ENCODE results near the gene SLC25A22. TPM values are rescaled to one million over a fixed set of nuclear protein-coding genes. Genes with fewer than 3 reads are reported as not detected.
A peak's percentile ranks its signal among the peaks of the same experiment; 100 is the strongest.

Gene SLC25A22
- total RNA-seq, 1 donor from 2014 or later = 17.8 TPM

- TF ChIP-seq, protein P1, sequence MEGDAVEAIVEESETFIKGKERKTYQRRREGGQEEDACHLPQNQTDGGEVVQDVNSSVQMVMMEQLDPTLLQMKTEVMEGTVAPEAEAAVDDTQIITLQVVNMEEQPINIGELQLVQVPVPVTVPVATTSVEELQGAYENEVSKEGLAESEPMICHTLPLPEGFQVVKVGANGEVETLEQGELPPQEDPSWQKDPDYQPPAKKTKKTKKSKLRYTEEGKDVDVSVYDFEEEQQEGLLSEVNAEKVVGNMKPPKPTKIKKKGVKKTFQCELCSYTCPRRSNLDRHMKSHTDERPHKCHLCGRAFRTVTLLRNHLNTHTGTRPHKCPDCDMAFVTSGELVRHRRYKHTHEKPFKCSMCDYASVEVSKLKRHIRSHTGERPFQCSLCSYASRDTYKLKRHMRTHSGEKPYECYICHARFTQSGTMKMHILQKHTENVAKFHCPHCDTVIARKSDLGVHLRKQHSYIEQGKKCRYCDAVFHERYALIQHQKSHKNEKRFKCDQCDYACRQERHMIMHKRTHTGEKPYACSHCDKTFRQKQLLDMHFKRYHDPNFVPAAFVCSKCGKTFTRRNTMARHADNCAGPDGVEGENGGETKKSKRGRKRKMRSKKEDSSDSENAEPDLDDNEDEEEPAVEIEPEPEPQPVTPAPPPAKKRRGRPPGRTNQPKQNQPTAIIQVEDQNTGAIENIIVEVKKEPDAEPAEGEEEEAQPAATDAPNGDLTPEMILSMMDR (IDR thresholded peaks at IDR 0.05; ENCODE audit: unreplicated experiment) = no peak
- H3K9me3 Mint-ChIP-seq (ENCODE audit: unreplicated experiment) = no peaks in the 10 kb centered on the region
- H3K27me3 Mint-ChIP-seq (ENCODE audit: unreplicated experiment) = peaks cover 12% of the 10 kb centered on the region
- no peaks in the 10 kb centered on the region for H3K36me3 Mint-ChIP-seq (ENCODE audit: low read depth, unreplicated experiment)
- H3K4me3 Mint-ChIP-seq (ENCODE audit: unreplicated experiment) = peak overlapping the region; percentile 80
- DNase-seq (ENCODE audit: low spot score) = peak; percentile 41
- H3K27ac Mint-ChIP-seq (ENCODE audit: unreplicated experiment) = no peak overlapping the region
- H3K4me1 Mint-ChIP-seq (ENCODE audit: unreplicated experiment) = peaks cover 18% of the 10 kb centered on the region
Observed at GRCh38 chr11:828506-829175, 30.6 kb upstream of the SLC25A22 start.

- Mint-ChIP-seq H3K27me3 (ENCODE audit: unreplicated experiment) (peaks cover 12% of the 10 kb centered on the region), H3K4me1 (ENCODE audit: unreplicated experiment) (peaks cover 18% of the 10 kb centered on the region), H3K36me3 (ENCODE audit: low read depth, unreplicated experiment) (no peaks in the 10 kb centered on the region), H3K9me3 (ENCODE audit: unreplicated experiment) (no peaks in the 10 kb centered on the region), H3K27ac (ENCODE audit: unreplicated experiment) (no peak within 1 kb of the TSS), H3K4me3 (ENCODE audit: unreplicated experiment) (peak within 1 kb of the TSS; percentile 79)
- TF ChIP-seq, protein P1 (IDR thresholded peaks at IDR 0.05; ENCODE audit: unreplicated experiment) = no peak
- no peak for DNase-seq (ENCODE audit: low spot score)
Observed at GRCh38 chr11:827897-828192, 29.8 kb upstream of the SLC25A22 start, which contains the start of gene CRACR2B. Gene CRACR2B (plus strand): TSS chr11:827919. CDS start chr11:828608, 689 bp downstream.

GRCh38 chr11:827146-827896 lies 29.2 kb upstream of the SLC25A22 start:
- H3K27ac Mint-ChIP-seq (ENCODE audit: unreplicated experiment) = no peak overlapping the region

GRCh38 chr11:826836-827145 lies 28.7 kb upstream of the SLC25A22 start:
- H3K36me3 Mint-ChIP-seq (ENCODE audit: low read depth, unreplicated experiment) = no peaks in the 10 kb centered on the region
- no peaks in the 10 kb centered on the region for H3K9me3 Mint-ChIP-seq (ENCODE audit: unreplicated experiment)
- H3K4me3 Mint-ChIP-seq (ENCODE audit: unreplicated experiment) = peak overlapping the region; percentile 79
- peak; percentile 4 for DNase-seq (ENCODE audit: low spot score)
- peaks cover 18% of the 10 kb centered on the region for H3K4me1 Mint-ChIP-seq (ENCODE audit: unreplicated experiment)
- H3K27me3 Mint-ChIP-seq (ENCODE audit: unreplicated experiment) = peaks cover 14% of the 10 kb centered on the region
- H3K27ac Mint-ChIP-seq (ENCODE audit: unreplicated experiment) = no peak overlapping the region
- TF ChIP-seq, protein P1 (IDR thresholded peaks at IDR 0.05; ENCODE audit: unreplicated experiment) = no peak

More at GRCh38 chr11:827146-827896, 29.2 kb upstream of the SLC25A22 start:
- TF ChIP-seq, protein P1 (IDR thresholded peaks at IDR 0.05; ENCODE audit: unreplicated experiment) = no peak
- H3K4me1 Mint-ChIP-seq (ENCODE audit: unreplicated experiment) = peaks cover 18% of the 10 kb centered on the region
- H3K4me3 Mint-ChIP-seq (ENCODE audit: unreplicated experiment) = peak overlapping the region; percentile 67
- DNase-seq (ENCODE audit: low spot score) = peak; percentile 35
- no peaks in the 10 kb centered on the region for H3K9me3 Mint-ChIP-seq (ENCODE audit: unreplicated experiment)
- peaks cover 12% of the 10 kb centered on the region for H3K27me3 Mint-ChIP-seq (ENCODE audit: unreplicated experiment)
- H3K36me3 Mint-ChIP-seq (ENCODE audit: low read depth, unreplicated experiment) = no peaks in the 10 kb centered on the region

- Mint-ChIP-seq H3K4me1 (ENCODE audit: unreplicated experiment) (peaks cover 18% of the 10 kb centered on the region), H3K27ac (ENCODE audit: unreplicated experiment) (no peak overlapping the region), H3K9me3 (ENCODE audit: unreplicated experiment) (no peaks in the 10 kb centered on the region), H3K27me3 (ENCODE audit: unreplicated experiment) (peaks cover 12% of the 10 kb centered on the region), H3K4me3 (ENCODE audit: unreplicated experiment) (peak overlapping the region; percentile 79), H3K36me3 (ENCODE audit: low read depth, unreplicated experiment) (no peaks in the 10 kb centered on the region)
- DNase-seq (ENCODE audit: low spot score) = no peak
- TF ChIP-seq, protein P1 (IDR thresholded peaks at IDR 0.05; ENCODE audit: unreplicated experiment) = no peak
Observed at GRCh38 chr11:826227-826621, 28.1 kb upstream of the SLC25A22 start.
